ENCODE results near the gene RNF7. TPM values are rescaled to one million over a fixed set of nuclear protein-coding genes. Genes with fewer than 3 reads are reported as not detected.
"Not testable (repeated sequence)": the region's sequence is repeated elsewhere in the genome, so short reads cannot be mapped to it uniquely, and the experiment has no call there.

The RNF7 gene
- total RNA-seq, 2 experiments from 2014 or later = 48.6 to 51.4 TPM

- Mint-ChIP-seq H3K27ac (no peak overlapping the region), H3K27me3 (no peaks in the 10 kb centered on the region), H3K9me3 (no peaks in the 10 kb centered on the region), H3K4me1 (peaks cover 13% of the 10 kb centered on the region), H3K36me3 (ENCODE audit: low read depth) (no peaks in the 10 kb centered on the region), H3K4me3 (no peak overlapping the region)
- POLR2A ChIA-PET = no interaction called here
- CTCF ChIA-PET = interaction anchor here (0.8 to 1.2 kb wide), 2 partner anchors 19 kb away, joined by 3 to 4 read pairs; no protein-coding TSS in a partner anchor
- no peak for DNase-seq
Observed at GRCh38 chr3:141769221-141769894, 31.3 kb downstream of the RNF7 start.

- Mint-ChIP-seq H3K36me3 (ENCODE audit: low read depth) (no peaks in the 10 kb centered on the region), H3K4me1 (peaks cover under 1% of the 10 kb centered on the region), H3K9me3 (no peaks in the 10 kb centered on the region), H3K4me3 (no peak overlapping the region), H3K27me3 (no peaks in the 10 kb centered on the region), H3K27ac (no peak overlapping the region)
- DNase-seq = no peak
- POLR2A ChIA-PET = no interaction called here
- CTCF ChIA-PET = interaction anchor here (0.6 kb wide), 1 partner anchor 751 kb away, joined by 3 read pairs; no protein-coding TSS in a partner anchor
Observed at GRCh38 chr3:141773676-141774075, 35.6 kb downstream of the RNF7 start.

GRCh38 chr3:141776376-141776775, 38.3 kb downstream of the RNF7 start:
- Mint-ChIP-seq H3K27me3 (no peaks in the 10 kb centered on the region), H3K9me3 (no peaks in the 10 kb centered on the region), H3K4me1 (no peaks in the 10 kb centered on the region), H3K36me3 (ENCODE audit: low read depth) (no peaks in the 10 kb centered on the region), H3K4me3 (no peak overlapping the region), H3K27ac (no peak overlapping the region)
- CTCF ChIA-PET = no interaction called here
- DNase-seq = no peak
- POLR2A ChIA-PET = no interaction called here

GRCh38 chr3:141776885-141777284, 38.8 kb downstream of the RNF7 start:
- DNase-seq = no peak
- no peak overlapping the region for H3K4me3 Mint-ChIP-seq
- CTCF ChIA-PET = no interaction called here
- no peaks in the 10 kb centered on the region for H3K27me3 Mint-ChIP-seq
- POLR2A ChIA-PET = no interaction called here
- H3K27ac Mint-ChIP-seq = no peak overlapping the region
- H3K9me3 Mint-ChIP-seq = no peaks in the 10 kb centered on the region
- no peaks in the 10 kb centered on the region for H3K36me3 Mint-ChIP-seq (ENCODE audit: low read depth)
- H3K4me1 Mint-ChIP-seq = no peaks in the 10 kb centered on the region

GRCh38 chr3:141777957-141778813, 40.1 kb downstream of the RNF7 start:
- Mint-ChIP-seq H3K27me3 (no peaks in the 10 kb centered on the region), H3K9me3 (no peaks in the 10 kb centered on the region), H3K4me1 (no peaks in the 10 kb centered on the region), H3K36me3 (ENCODE audit: low read depth) (no peaks in the 10 kb centered on the region), H3K27ac (no peak overlapping the region), H3K4me3 (no peak overlapping the region)
- DNase-seq = no peak
- CTCF ChIA-PET = interaction anchor here (1.0 to 1.1 kb wide), 2 partner anchors 13 to 97 kb away, joined by 3 read pairs; no protein-coding TSS in a partner anchor
- POLR2A ChIA-PET = no interaction called here

GRCh38 chr3:141779667-141780066, 41.6 kb downstream of the RNF7 start:
- ChIA-PET CTCF (interaction anchor here (0.6 kb wide), 1 partner anchor 102 kb away, joined by 3 read pairs; no protein-coding TSS in a partner anchor), POLR2A (no interaction called here)
- no peaks in the 10 kb centered on the region for H3K4me1 Mint-ChIP-seq
- H3K9me3 Mint-ChIP-seq = no peaks in the 10 kb centered on the region
- no peak overlapping the region for H3K4me3 Mint-ChIP-seq
- no peak for DNase-seq
- H3K27me3 Mint-ChIP-seq = no peaks in the 10 kb centered on the region
- H3K27ac Mint-ChIP-seq = no peak overlapping the region
- H3K36me3 Mint-ChIP-seq (ENCODE audit: low read depth) = no peaks in the 10 kb centered on the region

GRCh38 chr3:141782386-141782932, 44.4 kb downstream of the RNF7 start:
- H3K4me1 Mint-ChIP-seq = no peaks in the 10 kb centered on the region
- no peak overlapping the region for H3K27ac Mint-ChIP-seq
- H3K4me3 Mint-ChIP-seq = no peak overlapping the region
- no peaks in the 10 kb centered on the region for H3K9me3 Mint-ChIP-seq
- no peaks in the 10 kb centered on the region for H3K27me3 Mint-ChIP-seq
- CTCF ChIA-PET = interaction anchor here (0.7 to 1.2 kb wide), 3 partner anchors 17 to 93 kb away, joined by 3 read pairs; no protein-coding TSS in a partner anchor
- DNase-seq = no peak
- no peaks in the 10 kb centered on the region for H3K36me3 Mint-ChIP-seq (ENCODE audit: low read depth)
- POLR2A ChIA-PET = no interaction called here

GRCh38 chr3:141783632-141784031, 45.5 kb downstream of the RNF7 start:
- H3K4me1 Mint-ChIP-seq = peaks cover 2% of the 10 kb centered on the region
- ChIA-PET POLR2A (no interaction called here), CTCF (interaction anchor here (1.2 to 1.3 kb wide), 3 partner anchors 14 to 92 kb away, joined by 3 to 4 read pairs (median 3); partner anchors contain the start of gene RNF7)
- H3K36me3 Mint-ChIP-seq (ENCODE audit: low read depth) = no peaks in the 10 kb centered on the region
- no peak overlapping the region for H3K27ac Mint-ChIP-seq
- no peak overlapping the region for H3K4me3 Mint-ChIP-seq
- no peaks in the 10 kb centered on the region for H3K9me3 Mint-ChIP-seq
- no peak for DNase-seq
- H3K27me3 Mint-ChIP-seq = no peaks in the 10 kb centered on the region

- Mint-ChIP-seq H3K27ac (no peak overlapping the region), H3K36me3 (ENCODE audit: low read depth) (no peaks in the 10 kb centered on the region), H3K27me3 (no peaks in the 10 kb centered on the region), H3K9me3 (no peaks in the 10 kb centered on the region), H3K4me1 (peaks cover 2% of the 10 kb centered on the region), H3K4me3 (no peak overlapping the region)
- ChIA-PET POLR2A (no interaction called here), CTCF (interaction anchor here (1.3 kb wide), 3 partner anchors 13 to 91 kb away, joined by 3 to 4 read pairs (median 3); partner anchors contain the start of gene RNF7)
- DNase-seq = no peak
Observed at GRCh38 chr3:141784096-141784495, 46.0 kb downstream of the RNF7 start.

GRCh38 chr3:141784531-141784930, 46.4 kb downstream of the RNF7 start:
- Mint-ChIP-seq H3K9me3 (no peaks in the 10 kb centered on the region), H3K36me3 (ENCODE audit: low read depth) (no peaks in the 10 kb centered on the region), H3K27me3 (no peaks in the 10 kb centered on the region), H3K4me1 (peaks cover 2% of the 10 kb centered on the region), H3K4me3 (no peak overlapping the region), H3K27ac (no peak overlapping the region)
- POLR2A ChIA-PET = no interaction called here
- CTCF ChIA-PET = interaction anchor here (1.3 to 1.5 kb wide), 4 partner anchors 13 to 116 kb away, joined by 3 to 6 read pairs (median 4); partner anchors contain the start of gene RNF7
- DNase-seq = no peak

GRCh38 chr3:141788149-141788548, 50.1 kb downstream of the RNF7 start:
- no peak for DNase-seq
- Mint-ChIP-seq H3K27ac (no peak overlapping the region), H3K4me1 (peaks cover 2% of the 10 kb centered on the region), H3K36me3 (ENCODE audit: low read depth) (no peaks in the 10 kb centered on the region), H3K4me3 (no peak overlapping the region), H3K9me3 (no peaks in the 10 kb centered on the region), H3K27me3 (no peaks in the 10 kb centered on the region)
- CTCF ChIA-PET = interaction anchor here (0.6 to 1.2 kb wide), 5 partner anchors 9 to 341 kb away, joined by 3 to 6 read pairs (median 3); no protein-coding TSS in a partner anchor
- POLR2A ChIA-PET = no interaction called here

- H3K27ac Mint-ChIP-seq; H3K4me3 Mint-ChIP-seq; H3K27me3 Mint-ChIP-seq; DNase-seq; POLR2A ChIA-PET; H3K9me3 Mint-ChIP-seq; H3K4me1 Mint-ChIP-seq; H3K36me3 Mint-ChIP-seq (ENCODE audit: low read depth): not testable (repeated sequence)
- CTCF ChIA-PET = interaction anchor here (0.9 to 1.2 kb wide), 3 partner anchors 8 to 87 kb away, joined by 3 to 6 read pairs (median 3); no protein-coding TSS in a partner anchor
Observed at GRCh38 chr3:141788750-141789149, 50.7 kb downstream of the RNF7 start.

- H3K27ac Mint-ChIP-seq = no peak overlapping the region
- ChIA-PET CTCF (interaction anchor here (0.6 kb wide), 1 partner anchor 95 kb away, joined by 3 read pairs; no protein-coding TSS in a partner anchor), POLR2A (no interaction called here)
- peaks cover 9% of the 10 kb centered on the region for H3K4me1 Mint-ChIP-seq
- no peak overlapping the region for H3K4me3 Mint-ChIP-seq
- no peaks in the 10 kb centered on the region for H3K9me3 Mint-ChIP-seq
- no peaks in the 10 kb centered on the region for H3K27me3 Mint-ChIP-seq
- peaks cover under 1% of the 10 kb centered on the region for H3K36me3 Mint-ChIP-seq (ENCODE audit: low read depth)
- DNase-seq = no peak
Observed at GRCh38 chr3:141789281-141789680, 51.2 kb downstream of the RNF7 start.
